ENCODE results near the gene ARHGEF39.
A peak's percentile ranks its signal among the peaks of the same experiment; 100 is the strongest.

ARHGEF39 gene

DNA sequence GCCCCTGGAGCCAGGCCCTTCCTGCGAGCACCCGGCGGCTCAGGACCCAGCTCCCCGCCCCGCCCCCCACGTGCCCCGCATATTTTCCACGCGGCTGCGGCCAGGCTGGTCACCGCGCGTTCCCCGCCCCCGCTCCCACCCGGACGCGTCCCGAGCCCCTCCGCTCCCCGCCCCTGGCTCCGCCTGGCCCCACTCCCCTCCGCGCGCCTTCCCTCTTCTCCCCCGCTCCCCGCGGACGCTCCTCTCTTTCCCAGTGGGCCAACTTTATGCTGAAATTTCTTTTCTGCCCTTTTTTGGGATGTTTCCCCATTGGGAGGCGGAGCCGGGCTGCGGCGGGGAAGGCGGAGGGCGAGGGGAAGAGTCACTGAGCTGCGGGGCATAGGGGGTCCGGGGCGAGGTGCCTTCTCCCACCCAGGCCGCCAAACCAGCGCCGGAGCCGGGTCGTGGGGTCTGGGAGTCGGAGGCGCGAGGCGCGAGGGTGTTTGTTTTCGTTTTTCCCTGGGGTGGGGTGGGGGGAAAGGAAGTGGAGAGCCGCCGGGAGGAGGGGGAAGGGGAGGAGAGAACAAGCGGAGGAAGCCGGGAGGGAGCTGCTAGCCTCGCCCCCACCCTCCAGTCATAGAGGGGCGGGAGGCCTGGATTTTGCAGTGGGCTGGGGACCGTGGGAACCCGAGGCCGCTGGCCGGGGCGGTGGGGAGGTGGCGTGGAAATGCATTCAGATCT, 25.8 kb upstream of the ARHGEF39 start:
- DNase-seq, result peak in 1 of 2 experiments; percentile 6

DNA sequence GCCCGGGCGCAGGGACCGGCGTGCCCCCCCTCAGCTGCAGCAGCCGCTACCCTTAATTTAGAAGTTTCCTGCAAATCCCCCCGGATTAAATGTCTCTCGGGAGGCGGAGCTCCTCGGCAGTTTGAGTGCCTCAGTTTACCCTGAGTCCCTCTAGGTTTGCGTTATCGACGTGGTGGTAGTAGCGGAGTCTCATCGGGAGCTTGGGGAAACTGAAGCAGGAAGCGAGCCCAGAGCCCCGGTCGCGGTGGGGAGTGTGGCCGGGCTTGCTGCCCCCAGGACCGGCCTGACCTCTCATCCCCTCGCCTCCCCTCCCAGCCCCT, 25.3 kb upstream of the ARHGEF39 start:
- DNase-seq, result no peak

DNA sequence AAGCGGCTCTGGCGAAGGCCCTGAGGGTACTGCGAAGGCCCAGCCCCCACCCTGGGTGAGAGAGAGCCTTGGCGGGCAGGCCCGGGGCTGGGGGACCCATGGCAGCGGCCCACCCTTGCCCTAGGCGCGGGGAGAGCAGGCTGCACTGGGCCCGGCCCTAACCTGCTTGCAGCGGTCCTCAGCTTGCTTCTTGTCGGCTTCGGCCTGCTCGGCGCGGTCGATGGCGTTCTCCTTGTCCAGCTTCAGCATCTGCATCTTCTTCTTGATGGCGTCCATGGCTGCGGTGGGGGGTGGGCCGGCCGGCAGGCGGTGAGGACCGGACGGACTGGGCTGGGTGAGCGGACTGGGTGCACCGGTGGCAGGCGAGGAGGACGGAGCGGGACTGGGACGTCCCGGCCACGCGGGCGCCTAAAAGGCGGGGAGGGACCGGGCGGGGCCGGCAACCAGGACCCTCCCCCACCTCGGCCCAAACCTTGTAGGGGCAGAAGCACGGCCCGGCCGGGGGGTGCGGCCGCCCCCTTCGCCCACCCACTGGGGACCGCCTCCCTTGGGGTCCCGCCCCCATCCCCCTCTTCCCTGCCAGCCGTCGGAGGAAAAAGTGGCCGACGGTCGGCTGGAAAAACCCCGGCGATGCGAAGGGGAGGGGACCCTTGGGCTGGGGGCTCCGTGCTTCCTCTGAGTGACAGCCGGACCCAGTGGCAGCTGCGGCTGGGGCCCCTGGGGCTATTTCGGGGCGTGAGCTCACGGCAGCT, 24.7 kb upstream of the ARHGEF39 start, which contains the start of gene TPM2:
Gene TPM2, minus strand, starts transcription at position 384 of the 752 bp plus-strand sequence. Its CDS starts 108 bp downstream, at position 276.
- DNase-seq, result no peak

DNA sequence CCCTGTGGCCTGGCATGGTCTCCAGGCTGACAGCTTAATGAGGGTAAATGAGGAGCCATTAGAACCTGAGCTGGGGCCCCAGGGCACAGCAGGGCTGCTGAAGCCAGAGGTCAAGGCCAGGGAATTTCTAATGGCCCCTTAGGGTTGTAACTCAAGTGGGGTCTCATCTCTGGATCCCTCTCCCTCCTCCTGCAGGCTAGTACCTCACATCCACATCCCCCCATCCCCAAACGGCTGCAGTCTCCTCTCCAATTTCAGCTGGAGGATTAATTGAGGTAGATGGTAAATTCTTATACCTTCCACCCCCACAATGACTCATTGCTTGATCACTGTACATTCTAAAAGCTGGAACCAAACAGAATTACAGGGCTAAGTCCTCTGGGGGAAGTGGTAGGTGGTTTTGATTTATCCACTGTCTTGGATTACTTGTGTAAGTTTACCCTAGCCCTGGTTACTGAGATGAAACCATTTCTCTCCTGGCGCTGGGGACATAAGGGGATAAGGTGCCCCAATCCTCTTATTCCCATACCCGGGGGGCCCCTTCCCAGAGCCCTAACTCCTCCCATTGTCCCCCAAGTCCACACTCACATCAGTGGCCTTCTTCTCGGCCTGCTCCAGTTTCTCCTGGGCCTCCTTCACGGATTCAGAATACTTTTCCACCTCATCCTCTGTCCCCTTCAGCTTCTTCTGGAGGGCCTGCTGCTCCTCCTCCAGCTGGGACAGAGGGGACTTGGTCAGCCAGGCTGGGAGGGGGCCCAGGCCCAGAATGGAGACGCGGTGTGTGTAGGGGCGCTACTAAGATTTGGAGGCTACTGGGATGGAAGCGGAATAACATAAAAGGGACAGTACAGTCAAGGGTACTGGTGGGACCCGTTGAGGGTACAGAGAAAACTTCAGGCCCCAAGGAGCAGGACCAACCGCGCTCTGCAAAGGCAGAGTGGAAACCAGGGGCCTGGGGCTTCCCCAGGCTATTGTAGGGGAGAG, 23.9 kb upstream of the ARHGEF39 start:
- no peak for DNase-seq

- no peak for DNase-seq
Measured at GRCh38 chr9:35687972-35688557, 23.1 kb upstream of the ARHGEF39 start.

GRCh38 chr9:35687306-35687705, 22.3 kb upstream of the ARHGEF39 start:
- no peak for DNase-seq

- DNase-seq, result no peak
Measured at GRCh38 chr9:35686222-35687203, 21.5 kb upstream of the ARHGEF39 start.

- DNase-seq, result no peak
Measured at GRCh38 chr9:35685506-35685905, 20.5 kb upstream of the ARHGEF39 start.

DNA sequence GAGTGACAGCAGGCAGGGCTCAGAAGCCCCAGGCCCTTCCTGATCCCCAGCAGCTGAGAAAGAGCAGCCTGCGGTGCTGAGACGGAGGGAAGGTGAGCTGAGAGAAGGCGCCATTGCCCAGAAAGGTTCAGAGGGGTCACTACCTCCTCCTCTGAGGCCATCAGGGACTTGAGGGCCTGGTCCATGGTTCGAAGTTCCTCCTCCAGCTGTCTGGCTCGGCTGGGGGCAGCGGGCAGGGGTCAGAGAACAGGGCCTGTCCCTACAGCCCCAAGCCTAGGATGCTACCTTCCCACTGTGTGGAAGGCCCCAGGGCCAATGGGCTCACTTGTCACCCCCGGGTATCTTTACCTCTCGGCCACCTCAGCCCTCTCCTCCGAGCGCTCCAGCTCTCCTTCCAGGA, 19.9 kb upstream of the ARHGEF39 start:
- DNase-seq, result no peak

GRCh38 chr9:35683323-35683722, 18.3 kb upstream of the ARHGEF39 start:
- no peak for DNase-seq

DNA sequence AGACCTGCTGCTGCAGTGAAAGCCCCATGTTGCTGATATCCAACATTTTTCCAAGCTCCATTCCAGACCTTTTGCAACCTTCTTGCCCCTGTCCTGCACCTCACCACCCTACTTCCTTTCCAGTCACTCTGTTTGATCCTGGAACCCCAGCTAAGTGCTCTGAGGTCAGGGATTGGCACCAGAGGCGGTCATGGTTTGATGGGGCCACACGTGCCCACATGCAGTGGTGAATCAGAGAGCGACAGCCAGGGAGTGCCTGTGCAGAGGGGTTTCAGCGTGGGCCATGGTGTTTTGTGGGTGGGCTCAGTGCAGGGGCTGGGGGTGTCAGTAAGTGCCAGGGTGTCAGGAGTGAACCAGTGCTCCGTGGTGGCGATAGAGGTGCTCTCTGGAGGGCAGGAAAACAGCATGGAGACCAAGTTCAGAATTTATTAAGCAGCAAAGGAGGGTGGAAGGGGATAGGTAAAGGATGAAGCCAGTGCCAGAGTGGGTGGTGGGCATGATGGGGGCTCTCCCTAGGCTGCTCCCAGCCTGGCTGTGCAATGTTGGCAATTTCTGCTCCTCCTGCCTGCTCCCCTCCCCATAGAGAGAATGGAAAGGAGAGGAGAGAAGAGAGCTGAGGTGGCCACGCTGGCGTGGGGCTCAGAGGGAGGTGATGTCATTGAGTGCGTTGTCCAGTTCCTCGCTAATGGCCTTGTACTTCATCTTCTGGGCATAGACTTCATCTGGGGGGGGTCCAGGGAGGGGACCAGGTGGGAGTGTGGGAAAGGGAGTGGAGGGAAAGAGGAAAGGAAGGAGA, 17.7 kb upstream of the ARHGEF39 start:
- no peak for DNase-seq

GRCh38 chr9:35682051-35682450, 17.1 kb upstream of the ARHGEF39 start:
- DNase-seq, result no peak

GRCh38 chr9:35681341-35682002, 16.5 kb upstream of the ARHGEF39 start:
- DNase-seq, result no peak

DNA sequence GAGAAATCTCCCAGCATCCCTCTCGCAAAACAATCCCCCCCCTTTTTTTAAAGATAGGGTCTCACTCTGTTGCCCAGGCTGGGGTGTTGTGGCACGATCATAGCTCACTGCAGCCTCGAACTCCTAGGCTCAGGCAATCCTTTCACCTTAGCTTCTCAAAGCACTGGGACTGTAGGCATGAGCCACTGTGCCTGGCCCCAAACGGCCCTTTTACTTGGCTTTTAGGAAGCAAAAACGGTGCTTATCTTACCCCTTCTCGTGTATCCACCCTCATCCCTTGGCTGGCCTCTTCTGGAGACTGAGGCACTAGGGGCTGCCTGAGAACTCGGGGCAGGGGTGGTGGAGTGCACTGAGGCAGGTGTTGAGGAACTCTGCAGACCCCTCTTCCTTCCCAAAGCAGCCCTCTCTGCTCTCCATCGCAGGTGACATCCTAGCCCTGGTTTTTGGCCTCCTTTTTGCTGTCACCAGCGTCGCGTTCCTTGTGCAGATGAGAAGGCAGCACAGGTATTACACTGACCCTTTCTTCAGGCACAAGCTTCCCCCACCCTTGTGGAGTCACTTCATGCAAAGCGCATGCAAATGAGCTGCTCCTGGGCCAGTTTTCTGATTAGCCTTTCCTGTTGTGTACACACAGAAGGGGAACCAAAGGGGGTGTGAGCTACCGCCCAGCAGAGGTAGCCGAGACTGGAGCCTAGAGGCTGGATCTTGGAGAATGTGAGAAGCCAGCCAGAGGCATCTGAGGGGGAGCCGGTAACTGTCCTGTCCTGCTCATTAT, 15.5 kb upstream of the ARHGEF39 start:
- DNase-seq, result no peak

DNA sequence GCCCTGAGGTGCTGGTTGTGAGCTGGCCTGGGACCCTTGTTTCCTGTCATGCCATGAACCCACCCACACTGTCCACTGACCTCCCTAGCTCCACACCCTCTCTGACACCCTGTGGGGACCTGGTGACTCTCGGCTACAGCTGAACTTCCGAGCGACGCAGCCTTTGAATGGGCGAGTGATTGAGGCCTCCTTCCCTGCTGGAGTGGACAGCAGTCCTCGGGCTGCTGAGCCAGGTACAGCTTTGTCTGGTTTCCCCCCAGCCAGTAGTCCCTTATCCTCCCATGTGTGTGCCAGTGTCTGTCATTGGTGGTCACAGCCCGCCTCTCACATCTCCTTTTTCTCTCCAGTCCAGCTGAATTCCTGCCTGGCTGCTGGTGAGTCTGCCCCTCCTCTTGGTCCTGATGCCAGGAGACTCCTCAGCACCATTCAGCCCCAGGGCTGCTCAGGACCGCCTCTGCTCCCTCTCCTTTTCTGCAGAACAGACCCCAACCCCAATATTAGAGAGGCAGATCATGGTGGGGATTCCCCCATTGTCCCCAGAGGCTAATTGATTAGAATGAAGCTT, 14.9 kb upstream of the ARHGEF39 start:
- DNase-seq, result no peak

DNA sequence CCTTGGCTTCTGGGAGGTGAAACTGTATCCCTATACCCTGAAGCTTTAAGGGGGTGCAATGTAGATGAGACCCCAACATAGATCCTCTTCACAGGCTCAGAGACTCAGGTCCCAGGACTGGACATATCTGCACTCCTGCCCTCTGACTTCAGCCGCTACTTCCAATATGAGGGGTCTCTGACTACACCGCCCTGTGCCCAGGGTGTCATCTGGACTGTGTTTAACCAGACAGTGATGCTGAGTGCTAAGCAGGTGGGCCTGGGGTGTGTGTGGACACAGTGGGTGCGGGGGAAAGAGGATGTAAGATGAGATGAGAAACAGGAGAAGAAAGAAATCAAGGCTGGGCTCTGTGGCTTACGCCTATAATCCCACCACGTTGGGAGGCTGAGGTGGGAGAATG, 14.1 kb upstream of the ARHGEF39 start:
- no peak for DNase-seq

GRCh38 chr9:35675732-35676392, 10.9 kb upstream of the ARHGEF39 start:
- DNase-seq, result no peak

DNA sequence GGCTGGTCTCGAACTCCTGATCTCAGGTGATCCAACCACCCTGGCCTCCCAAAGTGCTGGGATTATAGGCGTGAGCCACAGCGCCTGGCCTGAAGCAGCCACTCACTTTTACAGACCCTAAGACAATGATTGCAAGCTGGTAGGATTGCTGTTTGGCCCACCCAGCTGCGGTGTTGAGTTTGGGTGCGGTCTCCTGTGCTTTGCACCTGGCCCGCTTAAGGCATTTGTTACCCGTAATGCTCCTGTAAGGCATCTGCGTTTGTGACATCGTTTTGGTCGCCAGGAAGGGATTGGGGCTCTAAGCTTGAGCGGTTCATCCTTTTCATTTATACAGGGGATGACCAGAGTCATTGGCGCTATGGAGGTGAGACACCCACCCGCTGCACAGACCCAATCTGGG, 10.2 kb upstream of the ARHGEF39 start:
- no peak for DNase-seq

DNA sequence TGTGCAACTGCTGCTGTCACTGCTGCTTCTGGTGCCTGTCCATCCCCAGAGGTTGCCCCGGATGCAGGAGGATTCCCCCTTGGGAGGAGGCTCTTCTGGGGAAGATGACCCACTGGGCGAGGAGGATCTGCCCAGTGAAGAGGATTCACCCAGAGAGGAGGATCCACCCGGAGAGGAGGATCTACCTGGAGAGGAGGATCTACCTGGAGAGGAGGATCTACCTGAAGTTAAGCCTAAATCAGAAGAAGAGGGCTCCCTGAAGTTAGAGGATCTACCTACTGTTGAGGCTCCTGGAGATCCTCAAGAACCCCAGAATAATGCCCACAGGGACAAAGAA, 9.0 kb upstream of the ARHGEF39 start:
- no peak for DNase-seq
